ENCODE measurements around the gene ANP32A. TPM values are rescaled to one million over a fixed set of nuclear protein-coding genes. Genes with fewer than 3 reads are reported as not detected.

Gene ANP32A
- total and polyA plus RNA-seq, 9 of the 15 experiments (the other 6 are each of a cell fraction or from before 2014, with no cell fraction given), result 13.2 to 656 (median 210) TPM

GRCh38 chr15:68776477-68777270 is 44.0 kb downstream of the ANP32A start:
- no TSS peak for BruUV-seq (replicated peaks)
- intact Hi-C loops (cut with micrococcal nuclease), result no loop called here
- Histone ChIP-seq H3K4me3 (no peak overlapping the region), H3K9me1 (ENCODE audit: control insufficient read depth, insufficient read depth, low read length) (no peaks in the 10 kb centered on the region), H3K9me3 (replicated peaks; ENCODE audit: control insufficient read depth, insufficient read depth, low read depth, low read length) (no peaks in the 10 kb centered on the region), H3K27ac (ENCODE audit: extremely low read depth, low read depth, low read length) (no peak overlapping the region), H3K27me3 (ENCODE audit: control insufficient read depth in 2 of 2, insufficient read depth in 2 of 2, low read length in 2 of 2) (peaks cover 0 to 3% of the 10 kb centered on the region in 2 experiments; a peak in 1 of 5 replicates), H3K4me1 (replicated peaks in 1 of 2; ENCODE audit: control insufficient read depth in 2 of 2, insufficient read depth in 2 of 2, low read length in 2 of 2) (no peaks in the 10 kb centered on the region), H3K9ac (ENCODE audit: insufficient read depth in 1 of 2, low read depth in 2 of 2, low read length in 2 of 2) (no peak overlapping the region), H3K79me2 (ENCODE audit: control insufficient read depth, insufficient read depth, low read length) (no peaks in the 10 kb centered on the region), H3K36me3 (ENCODE audit: control insufficient read depth, insufficient read depth, low read length) (peaks cover 38% of the 10 kb centered on the region; the same call in 2 of the 3 replicates), H3K4me2 (ENCODE audit: insufficient read depth, low read length) (no peak overlapping the region), H4K20me1 (replicated peaks; ENCODE audit: control insufficient read depth, insufficient read depth, low read length) (no peaks in the 10 kb centered on the region), H2AFZ (ENCODE audit: low read depth, low read length) (no peak overlapping the region)
- ChIA-PET CTCF (ENCODE audit: low intra/inter-chr PET ratio) (no interaction called here), POLR2A (interaction anchor here (0.7 kb wide), 1 partner anchor 68 kb away, joined by 3 read pairs; no protein-coding TSS in a partner anchor)
- FAIRE-seq (no peak), ATAC-seq (peak; percentile 45), DNase-seq (ENCODE audit: extremely low read depth in 1 of 4, low spot score in 3 of 4) (no peak)
- WGBS (ENCODE audit: insufficient coverage, low coverage, missing lambda C conversion rate), result 50% methylated on average over 10 of the region's 10 CpGs
- TF ChIP-seq KDM5B (IDR thresholded peaks at IDR 0.05; ENCODE audit: insufficient replicate concordance, low read depth, low read length) (no peak), POLR2AphosphoS5 (IDR thresholded peaks at IDR 0.05; ENCODE audit: control insufficient read depth, insufficient read depth, low read depth, low read length) (0 out of 2 replicates have a peak, but pooled peaks have one; percentile 4)
- in situ Hi-C loops (cut with MboI), result no loop called here

All from K562 (cell line).